ENCODE measurements around the gene RACK1.

- no peak for TF ChIP-seq POLR2A (IDR thresholded peaks at IDR 0.05; ENCODE audit: low read length)
- TF ChIP-seq GATA1 (IDR thresholded peaks at IDR 0.05; ENCODE audit: low read depth, low read length), result no peak
Observed at GRCh38 chr5:181212934-181213333, 30.8 kb downstream of the RACK1 start.
